Fibroblast of lung (primary cell): Measurements from ENCODE around the gene VPS11. TPM values are rescaled to one million over a fixed set of nuclear protein-coding genes. Genes with fewer than 3 reads are reported as not detected.

Source experiments
- DNase-seq, 2 donors: peaks; one replicate each; pipeline versions ENCODE4 v3.0.0 to v3.0.0-alpha.2; 2010; ENCODE audit warnings: low read depth in 2 of 2
- H2AFZ ChIP-seq: 2 replicates; pipeline ENCODE4 v1.5.1; 2012; ENCODE audit warnings: low read length, control low read depth, inconsistent platforms
- H3K27ac ChIP-seq: 2 replicates; pipeline ENCODE4 v1.5.1; 2011; ENCODE audit warnings: low read length, control low read depth; ENCODE audit not compliant: insufficient read depth
- H3K27me3 ChIP-seq: 2 replicates; pipeline ENCODE4 v1.5.1; 2011; ENCODE audit warnings: mild to moderate bottlenecking, low read length; ENCODE audit not compliant: control insufficient read depth, insufficient read depth
- H3K36me3 ChIP-seq: 2 replicates; pipeline ENCODE4 v1.5.1; 2011; ENCODE audit warnings: low read length; ENCODE audit not compliant: control insufficient read depth, insufficient read depth
- H3K4me1 ChIP-seq: 2 replicates; pipeline ENCODE4 v1.5.1; 2011; ENCODE audit warnings: low read length; ENCODE audit not compliant: control insufficient read depth, insufficient read depth; ENCODE audit errors: extremely low read depth
- H3K4me2 ChIP-seq: 2 replicates; pipeline ENCODE4 v1.5.1; 2011; ENCODE audit warnings: low read length, control low read depth; ENCODE audit not compliant: insufficient read depth; ENCODE audit errors: extremely low read depth
- H3K4me3 ChIP-seq, 4 experiments: fragments of 200-600 bp in 1 of 4; sonication (generic) in 1 of 4; replicated peaks in 1 of 4; 2 replicates each; pipeline ENCODE4 v1.5.1; 2011 to 2016; ENCODE audit warnings: low read length in 4 of 4, low read depth in 3 of 4, mild to moderate bottlenecking in 3 of 4, control low read depth in 2 of 4, inconsistent platforms in 1 of 4, mixed read lengths in 1 of 4; ENCODE audit not compliant: insufficient read depth in 1 of 4; ENCODE audit errors: control extremely low read depth in 1 of 4
- H3K79me2 ChIP-seq: 2 replicates; pipeline ENCODE4 v1.5.1; 2012; ENCODE audit warnings: mild to moderate bottlenecking, low read length, inconsistent platforms; ENCODE audit not compliant: control insufficient read depth, insufficient read depth
- H3K9ac ChIP-seq: 2 replicates; pipeline ENCODE4 v1.5.1; 2011; ENCODE audit warnings: mild to moderate bottlenecking, low read length, control low read depth; ENCODE audit not compliant: insufficient read depth
- H3K9me3 ChIP-seq: 2 replicates; pipeline ENCODE4 v1.5.1; 2012; ENCODE audit warnings: low read depth, low read length; ENCODE audit not compliant: control insufficient read depth, insufficient read depth
- H4K20me1 ChIP-seq: 2 replicates; pipeline ENCODE4 v1.5.1; 2011; ENCODE audit warnings: low read length; ENCODE audit not compliant: control insufficient read depth, insufficient read depth; ENCODE audit errors: extremely low read depth
- EZH2 ChIP-seq: IDR thresholded peaks from 2 replicates; pipeline ENCODE4 v1.5.1; 2012; ENCODE audit warnings: low read length, control low read depth, mild to moderate bottlenecking; ENCODE audit errors: missing control alignments
- polyA plus RNA-seq, 2 donors: library from polyadenylated mRNA; depleted of rRNA in 1 of 2; stranded (reverse) in 1 of 2; unstranded in 1 of 2; fragments of >200 nt; gene quantifications; 2 replicates each; pipeline ENCODE4 v1.2.1, GENCODE V29; 2011 to 2012; ENCODE audit warnings: missing spikeins in 1 of 2
- total RNA-seq: library from RNA; depleted of rRNA; stranded (reverse); fragments of >200 nt; gene quantifications from 2 replicates; pipeline ENCODE4 v1.2.1, GENCODE V29; 2014
- TF ChIP-seq, protein P1 (sequence below), 2 donors: IDR thresholded peaks in 1 of 2; conservative IDR thresholded peaks in 1 of 2; 1 replicate in 1 of 2; 2 replicates in 1 of 2; pipeline ENCODE4 v1.5.1; 2011 to 2012; ENCODE audit warnings: low read length in 2 of 2, control low read depth in 1 of 2, inconsistent platforms in 1 of 2, low read depth in 1 of 2, mild to moderate bottlenecking in 1 of 2

Gene VPS11
- total and polyA plus RNA-seq, 2 donors (not counting 1 experiment from before 2014, with no cell fraction given): 9.1 to 34.3 TPM

DNA sequence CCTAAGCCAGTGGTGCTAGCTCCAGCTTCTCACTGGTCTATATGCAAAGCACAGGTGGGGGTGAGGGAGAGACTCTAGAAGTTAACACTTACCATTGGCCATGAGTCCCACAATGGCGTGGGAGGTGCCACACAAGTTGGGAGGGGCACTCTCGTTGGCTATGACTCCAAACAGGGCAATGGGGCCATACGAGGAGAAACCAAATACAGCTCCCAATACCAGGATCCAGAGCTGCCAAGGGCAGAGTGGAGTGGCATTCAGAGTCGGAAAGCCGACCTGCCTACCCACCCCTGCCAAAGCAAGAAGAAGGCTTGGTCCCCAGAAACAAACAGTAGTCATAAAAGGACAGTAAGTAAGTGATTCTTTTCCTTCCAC, 42.5 kb upstream of the VPS11 start:
- Histone ChIP-seq H3K27me3 (no peaks in the 10 kb centered on the region), H3K9ac (no peak overlapping the region), H3K27ac (no peak overlapping the region), H3K79me2 (peaks cover 17% of the 10 kb centered on the region), H3K4me2 (no peak overlapping the region), H3K4me3 (no peak overlapping the region), H2AFZ (no peak overlapping the region), H3K4me1 (peaks cover under 1% of the 10 kb centered on the region), H3K9me3 (no peaks in the 10 kb centered on the region), H4K20me1 (no peaks in the 10 kb centered on the region), H3K36me3 (peaks cover 18% of the 10 kb centered on the region)
- no peak for DNase-seq
- TF ChIP-seq, protein P1, sequence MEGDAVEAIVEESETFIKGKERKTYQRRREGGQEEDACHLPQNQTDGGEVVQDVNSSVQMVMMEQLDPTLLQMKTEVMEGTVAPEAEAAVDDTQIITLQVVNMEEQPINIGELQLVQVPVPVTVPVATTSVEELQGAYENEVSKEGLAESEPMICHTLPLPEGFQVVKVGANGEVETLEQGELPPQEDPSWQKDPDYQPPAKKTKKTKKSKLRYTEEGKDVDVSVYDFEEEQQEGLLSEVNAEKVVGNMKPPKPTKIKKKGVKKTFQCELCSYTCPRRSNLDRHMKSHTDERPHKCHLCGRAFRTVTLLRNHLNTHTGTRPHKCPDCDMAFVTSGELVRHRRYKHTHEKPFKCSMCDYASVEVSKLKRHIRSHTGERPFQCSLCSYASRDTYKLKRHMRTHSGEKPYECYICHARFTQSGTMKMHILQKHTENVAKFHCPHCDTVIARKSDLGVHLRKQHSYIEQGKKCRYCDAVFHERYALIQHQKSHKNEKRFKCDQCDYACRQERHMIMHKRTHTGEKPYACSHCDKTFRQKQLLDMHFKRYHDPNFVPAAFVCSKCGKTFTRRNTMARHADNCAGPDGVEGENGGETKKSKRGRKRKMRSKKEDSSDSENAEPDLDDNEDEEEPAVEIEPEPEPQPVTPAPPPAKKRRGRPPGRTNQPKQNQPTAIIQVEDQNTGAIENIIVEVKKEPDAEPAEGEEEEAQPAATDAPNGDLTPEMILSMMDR (conservative IDR thresholded peaks at IDR 0.05 in 1 of 2, IDR thresholded peaks at IDR 0.05 in 1 of 2; ENCODE audit: low read depth in 1 of 2, low read length in 2 of 2): no peak
- no peak for TF ChIP-seq EZH2

DNA sequence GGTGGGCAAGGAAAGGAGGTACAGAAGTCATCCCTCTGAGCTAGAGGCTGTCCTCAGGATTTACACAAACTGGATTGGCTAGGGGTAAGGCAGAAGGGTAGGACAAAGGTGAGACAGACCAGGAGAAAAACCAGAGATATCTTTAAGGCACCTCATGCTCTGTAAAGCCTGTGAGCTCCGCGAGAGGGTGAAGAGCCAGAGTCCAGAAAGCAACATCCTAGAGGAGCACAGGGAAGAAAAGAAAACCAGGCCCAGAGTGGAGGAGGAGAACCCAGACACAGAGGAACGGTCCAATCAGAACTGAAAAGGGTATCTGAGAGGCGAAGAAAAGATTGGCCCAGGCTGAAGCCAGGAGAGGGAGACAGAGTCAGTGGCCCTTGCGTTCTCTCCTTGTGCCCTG, 42.1 kb upstream of the VPS11 start:
- TF ChIP-seq, protein P1 (conservative IDR thresholded peaks at IDR 0.05 in 1 of 2, IDR thresholded peaks at IDR 0.05 in 1 of 2; ENCODE audit: low read depth in 1 of 2, low read length in 2 of 2): no peak
- no peak for TF ChIP-seq EZH2
- no peaks in the 10 kb centered on the region for H3K9me3 ChIP-seq
- no peaks in the 10 kb centered on the region for H3K4me1 ChIP-seq
- H3K36me3 ChIP-seq: peaks cover 18% of the 10 kb centered on the region
- no peak overlapping the region for H3K4me2 ChIP-seq
- H3K4me3 ChIP-seq: no peak overlapping the region
- H3K27ac ChIP-seq: no peak overlapping the region
- peaks cover 12% of the 10 kb centered on the region for H3K79me2 ChIP-seq
- H2AFZ ChIP-seq: no peak overlapping the region
- H3K27me3 ChIP-seq: no peaks in the 10 kb centered on the region
- no peak overlapping the region for H3K9ac ChIP-seq
- H4K20me1 ChIP-seq: no peaks in the 10 kb centered on the region
- no peak for DNase-seq

DNA sequence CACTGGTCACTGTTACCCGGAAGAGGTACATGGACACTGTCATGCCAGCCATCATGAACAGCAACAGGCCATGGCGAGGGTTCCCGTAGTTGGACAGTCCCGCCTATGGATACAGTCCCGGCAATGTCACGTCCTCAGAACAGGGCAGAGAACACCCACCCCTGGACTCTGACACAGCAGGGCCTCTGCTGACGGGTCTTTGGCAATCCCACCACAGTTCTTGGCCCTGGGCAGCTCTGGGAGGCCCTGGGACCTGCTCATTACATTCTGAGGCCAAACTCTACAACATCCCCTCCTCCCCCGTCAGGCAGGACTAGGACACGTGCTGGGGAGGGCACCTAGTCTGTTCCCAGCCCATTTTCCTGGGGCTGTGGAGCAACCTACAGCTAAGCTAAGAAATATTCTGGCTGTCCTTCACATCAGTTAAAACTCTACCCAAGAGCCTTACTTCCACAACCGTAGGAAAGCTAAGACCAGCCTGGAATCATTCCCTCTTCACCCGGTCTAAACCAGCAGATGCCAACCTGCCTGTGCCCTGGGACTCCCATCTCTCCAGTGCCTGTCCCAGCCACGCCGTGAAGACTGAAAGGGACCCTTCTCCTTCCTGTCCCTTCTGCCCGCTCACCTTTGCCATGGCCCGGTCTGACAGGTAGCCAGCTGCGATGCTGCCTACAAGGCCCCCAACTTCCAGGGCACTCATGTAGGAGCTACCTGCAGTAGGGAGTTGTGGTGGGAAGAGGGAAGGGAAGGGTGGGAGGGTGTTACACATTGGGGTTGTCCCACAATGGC, 41.4 kb upstream of the VPS11 start:
- H4K20me1 ChIP-seq: no peaks in the 10 kb centered on the region
- no peak overlapping the region for H3K27ac ChIP-seq
- H3K4me3 ChIP-seq: no peak overlapping the region
- H3K27me3 ChIP-seq: no peaks in the 10 kb centered on the region
- no peaks in the 10 kb centered on the region for H3K9me3 ChIP-seq
- no peak for DNase-seq
- TF ChIP-seq, protein P1 (conservative IDR thresholded peaks at IDR 0.05 in 1 of 2, IDR thresholded peaks at IDR 0.05 in 1 of 2; ENCODE audit: low read depth in 1 of 2, low read length in 2 of 2): no peak
- TF ChIP-seq EZH2: no peak
- H3K36me3 ChIP-seq: peaks cover 18% of the 10 kb centered on the region
- no peak overlapping the region for H3K4me2 ChIP-seq
- H3K79me2 ChIP-seq: peaks cover 7% of the 10 kb centered on the region
- H3K9ac ChIP-seq: no peak overlapping the region
- no peak overlapping the region for H2AFZ ChIP-seq
- H3K4me1 ChIP-seq: no peaks in the 10 kb centered on the region
